OCI-LY7 (cell line): ENCODE data around the gene CCR5AS.

Source experiments
- BruUV-seq: library from RNA; stranded (reverse); fragments of 400-500 nt; replicated peaks from 2 replicates; lab custom pipeline; 2021; lab: Mats Ljungman, UMichigan
- CTCF ChIA-PET: fragments of 300-600 bp; sonication (Branson Sonifier 250); formaldehyde crosslinking; loops from one replicate; lab custom pipeline; 2022; ENCODE audit warnings: antibody characterized with exemption; ENCODE audit not compliant: unreplicated experiment; lab: Charles Lee
- POLR2A ChIA-PET: fragments of 300-600 bp; sonication (Branson Sonifier 250); formaldehyde crosslinking; loops from one replicate; lab custom pipeline; 2022; ENCODE audit warnings: antibody characterized with exemption; lab: Charles Lee
- DNase-seq: peaks from one replicate; pipeline ENCODE4 v3.0.0-alpha.2; 2015; ENCODE audit warnings: low spot score
- H2AFZ ChIP-seq: fragments of 200-600 bp; sonication (generic), shearing (Covaris generic); 2 replicates; pipeline ENCODE4 v1.6.1; 2014; ENCODE audit warnings: mild to moderate bottlenecking, antibody characterized with exemption, low read length, moderate library complexity
- H3K27ac ChIP-seq: fragments of 200-600 bp; sonication (generic); 2 replicates; pipeline ENCODE4 v1.5.1; 2014; ENCODE audit warnings: mixed run types, low read depth, mild to moderate bottlenecking, moderate library complexity, low read length, inconsistent platforms; ENCODE audit not compliant: poor library complexity, severe bottlenecking
- H3K36me3 ChIP-seq: fragments of 200-600 bp; sonication (generic); 2 replicates; pipeline ENCODE4 v1.6.1; 2014; ENCODE audit warnings: mild to moderate bottlenecking, antibody characterized with exemption, low read length, moderate library complexity, mixed read lengths; ENCODE audit not compliant: insufficient read depth
- H3K4me1 ChIP-seq: fragments of 200-600 bp; sonication (generic); 2 replicates; pipeline ENCODE4 v1.5.1; 2014; ENCODE audit warnings: mild to moderate bottlenecking, low read length; ENCODE audit not compliant: insufficient read depth, poor library complexity, severe bottlenecking
- H3K4me2 ChIP-seq: fragments of 200-600 bp; sonication (generic); 2 replicates; pipeline ENCODE4 v1.6.1; 2014; ENCODE audit warnings: mild to moderate bottlenecking, low read length
- H3K4me3 ChIP-seq: fragments of 200-600 bp; sonication (generic); 2 replicates; pipeline ENCODE4 v1.5.1; 2014; ENCODE audit warnings: mild to moderate bottlenecking, low read depth, low read length; ENCODE audit not compliant: poor library complexity, severe bottlenecking
- H3K79me2 ChIP-seq: fragments of 200-600 bp; sonication (generic); 2 replicates; pipeline ENCODE4 v1.6.1; 2016; ENCODE audit warnings: low read depth, mild to moderate bottlenecking, low read length, moderate library complexity, mixed read lengths; ENCODE audit not compliant: insufficient read depth
- H3K9me2 ChIP-seq: fragments of 200-600 bp; sonication (generic); 2 replicates; pipeline ENCODE4 v1.6.1; 2016; ENCODE audit warnings: mild to moderate bottlenecking, low read length, mixed read lengths; ENCODE audit not compliant: insufficient read depth
- H3K9me3 ChIP-seq: fragments of 200-600 bp; sonication (generic); 2 replicates; pipeline ENCODE4 v1.6.1; 2014; ENCODE audit warnings: mild to moderate bottlenecking, mixed run types, low read length, mixed read lengths
- H4K20me1 ChIP-seq: fragments of 200-600 bp; sonication (generic); 2 replicates; pipeline ENCODE4 v1.6.1; 2014; ENCODE audit warnings: mild to moderate bottlenecking, antibody characterized with exemption, low read length, moderate library complexity, mixed read lengths; ENCODE audit not compliant: insufficient read depth
- EZH2phosphoT487 ChIP-seq: fragments of 200-600 bp; sonication (generic); IDR thresholded peaks from 2 replicates; pipeline ENCODE4 v1.6.1; 2018; ENCODE audit warnings: low read depth, borderline replicate concordance, mild to moderate bottlenecking, mixed run types, antibody characterized with exemption, low read length, moderate library complexity, mixed read lengths
- intact Hi-C: fragments of 100-400 bp; cut with micrococcal nuclease; formaldehyde crosslinking; loops from one replicate; pipeline ENCODE4 v1.10.0; 2022; ENCODE audit not compliant: unreplicated experiment
- TF ChIP-seq, protein P1 (sequence below): fragments of 200-600 bp; sonication (generic); conservative IDR thresholded peaks from 2 replicates; pipeline ENCODE4 v1.5.1; 2014; ENCODE audit warnings: mild to moderate bottlenecking, antibody characterized with exemption, low read length, moderate library complexity, mixed read lengths

Gene CCR5AS

DNA sequence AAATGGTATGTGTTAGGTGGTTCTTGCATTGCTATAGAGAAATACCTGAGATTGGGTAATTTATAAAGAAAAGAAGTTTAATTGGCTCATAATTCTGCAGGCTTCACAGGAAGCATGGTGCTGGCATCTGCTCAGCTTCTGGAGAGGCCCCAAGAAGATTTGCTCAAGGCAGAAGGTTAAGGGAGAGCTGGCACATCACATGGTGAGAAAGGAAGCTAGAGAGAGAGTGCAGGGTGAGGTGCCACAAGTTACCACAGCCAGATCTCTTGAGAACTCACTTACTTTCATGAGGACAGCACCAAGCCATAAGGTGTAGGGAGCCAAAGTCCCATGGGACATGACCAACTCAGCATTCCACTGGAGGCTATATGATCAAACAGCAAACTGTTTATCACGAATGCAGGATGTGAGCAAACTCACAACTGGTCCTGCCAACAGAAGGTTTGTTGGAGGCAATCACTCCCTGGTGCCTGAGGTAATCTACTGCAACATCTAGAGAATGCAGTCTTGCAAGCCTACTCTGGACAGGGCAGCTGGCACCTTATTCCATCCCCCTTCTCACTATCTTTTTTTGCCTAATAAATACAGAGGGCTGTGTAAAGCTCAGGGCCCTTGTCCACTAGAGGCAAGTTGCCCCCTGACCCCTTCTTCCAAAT lies 81.1 kb downstream of the CCR5AS start:
- no peak for DNase-seq
- Histone ChIP-seq H4K20me1 (no peaks in the 10 kb centered on the region), H3K36me3 (no peaks in the 10 kb centered on the region), H3K4me2 (no peak overlapping the region), H3K9me3 (no peaks in the 10 kb centered on the region), H3K4me1 (peaks cover 8% of the 10 kb centered on the region), H3K79me2 (no peaks in the 10 kb centered on the region), H3K27ac (no peak overlapping the region), H3K4me3 (no peak overlapping the region), H3K9me2 (no peaks in the 10 kb centered on the region), H2AFZ (no peak overlapping the region)
- no TSS peak for BruUV-seq
- ChIA-PET POLR2A (no interaction called here), CTCF (no interaction called here)
- TF ChIP-seq, protein P1, sequence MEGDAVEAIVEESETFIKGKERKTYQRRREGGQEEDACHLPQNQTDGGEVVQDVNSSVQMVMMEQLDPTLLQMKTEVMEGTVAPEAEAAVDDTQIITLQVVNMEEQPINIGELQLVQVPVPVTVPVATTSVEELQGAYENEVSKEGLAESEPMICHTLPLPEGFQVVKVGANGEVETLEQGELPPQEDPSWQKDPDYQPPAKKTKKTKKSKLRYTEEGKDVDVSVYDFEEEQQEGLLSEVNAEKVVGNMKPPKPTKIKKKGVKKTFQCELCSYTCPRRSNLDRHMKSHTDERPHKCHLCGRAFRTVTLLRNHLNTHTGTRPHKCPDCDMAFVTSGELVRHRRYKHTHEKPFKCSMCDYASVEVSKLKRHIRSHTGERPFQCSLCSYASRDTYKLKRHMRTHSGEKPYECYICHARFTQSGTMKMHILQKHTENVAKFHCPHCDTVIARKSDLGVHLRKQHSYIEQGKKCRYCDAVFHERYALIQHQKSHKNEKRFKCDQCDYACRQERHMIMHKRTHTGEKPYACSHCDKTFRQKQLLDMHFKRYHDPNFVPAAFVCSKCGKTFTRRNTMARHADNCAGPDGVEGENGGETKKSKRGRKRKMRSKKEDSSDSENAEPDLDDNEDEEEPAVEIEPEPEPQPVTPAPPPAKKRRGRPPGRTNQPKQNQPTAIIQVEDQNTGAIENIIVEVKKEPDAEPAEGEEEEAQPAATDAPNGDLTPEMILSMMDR = no peak
- no peak for TF ChIP-seq EZH2phosphoT487
- intact Hi-C loops = no loop called here

DNA sequence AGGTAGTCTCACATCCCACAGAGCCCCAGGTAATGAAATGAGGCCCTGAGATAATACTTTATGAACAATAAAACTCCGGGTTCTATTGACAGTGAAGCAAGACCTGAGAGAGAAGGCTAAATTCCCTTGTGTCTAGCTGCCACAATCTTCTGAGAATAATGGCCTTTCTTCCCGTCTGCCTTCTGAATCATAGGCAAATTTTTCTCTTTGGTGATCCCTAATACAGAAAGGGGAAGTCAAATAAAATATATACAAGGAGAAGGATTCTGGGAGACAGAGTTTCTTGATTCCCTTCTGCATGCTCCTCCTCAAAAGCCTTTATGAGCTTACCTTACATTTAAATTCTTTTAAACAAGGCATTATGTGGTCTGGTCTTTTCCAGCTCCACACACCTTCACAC lies 82.8 kb downstream of the CCR5AS start:
- no peak overlapping the region for H3K4me2 ChIP-seq
- H3K27ac ChIP-seq = no peak overlapping the region
- H3K79me2 ChIP-seq = no peaks in the 10 kb centered on the region
- H3K4me1 ChIP-seq = peaks cover 8% of the 10 kb centered on the region
- no peaks in the 10 kb centered on the region for H3K9me2 ChIP-seq
- H3K36me3 ChIP-seq = no peaks in the 10 kb centered on the region
- no peak overlapping the region for H3K4me3 ChIP-seq
- no peak overlapping the region for H2AFZ ChIP-seq
- intact Hi-C loops = no loop called here
- TF ChIP-seq, protein P1 = no peak
- no peaks in the 10 kb centered on the region for H4K20me1 ChIP-seq
- no peak for DNase-seq
- POLR2A ChIA-PET = interaction anchor here (1.3 kb wide), 1 partner anchor 9 kb away, joined by 3 read pairs; no protein-coding TSS in a partner anchor
- no TSS peak for BruUV-seq
- CTCF ChIA-PET = no interaction called here
- H3K9me3 ChIP-seq = no peaks in the 10 kb centered on the region

DNA sequence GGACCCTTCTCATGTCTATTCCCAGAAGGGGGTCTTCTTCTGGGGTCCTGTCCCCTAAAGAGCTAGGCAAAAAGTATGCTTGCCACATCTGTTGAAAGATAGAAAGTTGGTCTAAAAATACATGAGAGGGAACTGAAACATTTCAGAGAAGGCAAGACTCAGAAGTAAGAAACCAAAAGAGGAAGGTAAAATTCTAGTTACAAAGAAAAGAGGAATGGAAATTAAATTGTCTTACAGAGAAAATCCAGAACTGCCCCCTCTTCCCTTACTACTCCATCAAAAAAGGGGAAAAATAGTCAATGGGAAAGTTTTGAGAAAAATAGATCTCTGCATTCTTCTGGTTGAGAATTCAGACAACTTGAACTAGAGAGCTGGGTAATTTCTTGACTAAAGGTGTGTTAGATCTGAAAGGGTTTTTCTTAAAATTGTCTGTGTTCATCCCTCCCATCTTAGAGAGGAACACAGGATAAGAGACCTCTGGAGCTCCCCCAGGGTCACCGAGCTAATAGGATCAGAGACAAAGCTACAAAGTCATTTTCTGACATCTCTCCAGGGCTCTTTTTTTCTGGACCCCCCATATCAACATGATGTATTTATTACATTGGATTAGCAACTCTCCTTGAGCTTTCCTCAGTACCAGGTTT lies 85.3 kb downstream of the CCR5AS start:
- Histone ChIP-seq H3K4me1 (peaks cover 8% of the 10 kb centered on the region), H3K9me3 (no peaks in the 10 kb centered on the region), H3K9me2 (no peaks in the 10 kb centered on the region), H2AFZ (no peak overlapping the region), H4K20me1 (no peaks in the 10 kb centered on the region), H3K4me3 (no peak overlapping the region), H3K27ac (no peak overlapping the region), H3K36me3 (no peaks in the 10 kb centered on the region), H3K79me2 (no peaks in the 10 kb centered on the region), H3K4me2 (no peak overlapping the region)
- BruUV-seq = no TSS peak
- POLR2A ChIA-PET = interaction anchor here (0.7 kb wide), 1 partner anchor 113 kb away, joined by 3 read pairs; no protein-coding TSS in a partner anchor
- DNase-seq = peak; percentile 25
- no peak for TF ChIP-seq EZH2phosphoT487
- TF ChIP-seq, protein P1 = no peak
- intact Hi-C loops = no loop called here
- CTCF ChIA-PET = no interaction called here
